Suprapubic skin (tissue), 4 donors: ENCODE results near the gene TMCC1. TPM values are rescaled to one million over a fixed set of nuclear protein-coding genes. Genes with fewer than 3 reads are reported as not detected.

Experiments used
- DNase-seq, 2 donors: peaks; one replicate each; pipeline ENCODE4 v3.0.0-alpha.2; 2019; ENCODE audit warnings: low spot score in 2 of 2
- H3K27ac ChIP-seq: fragments of 200-600 bp; sonication (generic); one replicate; pipeline ENCODE4 v1.5.1; 2019
- H3K27me3 ChIP-seq: fragments of 200-600 bp; sonication (generic); one replicate; pipeline ENCODE4 v1.5.1; 2019
- H3K36me3 ChIP-seq: fragments of 200-600 bp; sonication (generic); one replicate; pipeline ENCODE4 v1.5.1; 2019
- H3K4me1 ChIP-seq: fragments of 200-600 bp; sonication (generic); one replicate; pipeline ENCODE4 v1.5.1; 2019
- H3K4me3 ChIP-seq: fragments of 200-600 bp; sonication (generic); one replicate; pipeline ENCODE4 v1.5.1; 2019; ENCODE audit warnings: mild to moderate bottlenecking
- H3K9me3 ChIP-seq: fragments of 200-600 bp; sonication (generic); one replicate; pipeline ENCODE4 v1.5.1; 2019
- CTCF ChIP-seq, 2 donors: fragments of 200-600 bp in 1 of 2; fragments of 450-650 bp in 1 of 2; sonication (generic) in 1 of 2; IDR thresholded peaks; one replicate each; pipeline ENCODE4 v1.5.1; 2016 to 2019; ENCODE audit warnings: antibody characterized with exemption in 2 of 2, mild to moderate bottlenecking in 1 of 2, moderate library complexity in 1 of 2
- EP300 ChIP-seq: sonication (generic); formaldehyde crosslinking; IDR thresholded peaks from one replicate; pipeline ENCODE4 v1.6.1; 2017; ENCODE audit warnings: antibody characterized with exemption
- POLR2A ChIP-seq, 2 donors: fragments of 450-650 bp; IDR thresholded peaks; one replicate each; pipeline ENCODE4 v1.6.1; 2017; ENCODE audit warnings: antibody characterized with exemption in 2 of 2, mild to moderate bottlenecking in 2 of 2, moderate library complexity in 2 of 2
- POLR2AphosphoS5 ChIP-seq, 3 donors: sonication (generic); formaldehyde crosslinking; IDR thresholded peaks; one replicate each; pipeline ENCODE4 v1.6.1; 2017; ENCODE audit warnings: antibody characterized with exemption in 3 of 3
- WGBS: methylation state at CpG from one replicate; pipeline ENCODE4 v1.1.5; 2018; 5-methylcytosine and 5-hydroxymethylcytosine counted together
- total RNA-seq, 4 donors: library from RNA; depleted of rRNA; stranded (reverse); fragments of >200 nt; gene quantifications; one replicate each; pipeline ENCODE4 v1.1.0, GENCODE V29; 2016

TMCC1 gene
- total RNA-seq, 4 donors from 2014 or later = 14.6 to 26.4 (median 22.4) TPM

GRCh38 chr3:129638481-129638880 lies 255.0 kb downstream of the TMCC1 start:
- Histone ChIP-seq H3K9me3 (no peaks in the 10 kb centered on the region), H3K36me3 (no peaks in the 10 kb centered on the region), H3K27ac (no peak overlapping the region), H3K27me3 (no peaks in the 10 kb centered on the region), H3K4me3 (no peak overlapping the region), H3K4me1 (no peaks in the 10 kb centered on the region)
- WGBS = 71% methylated on average over 3 of the region's 3 CpGs
- TF ChIP-seq EP300 (no peak), POLR2AphosphoS5 (IDR thresholded peaks at IDR 0.05) (no peak), POLR2A (IDR thresholded peaks at IDR 0.05) (no peak), CTCF (IDR thresholded peaks at IDR 0.05) (no peak)
- no peak for DNase-seq

- Histone ChIP-seq H3K9me3 (no peaks in the 10 kb centered on the region), H3K4me1 (no peaks in the 10 kb centered on the region), H3K27ac (no peak overlapping the region), H3K4me3 (no peak overlapping the region), H3K36me3 (no peaks in the 10 kb centered on the region), H3K27me3 (no peaks in the 10 kb centered on the region)
- no peak for DNase-seq
- WGBS = 74% methylated on average over 3 of the region's 3 CpGs
- TF ChIP-seq CTCF (IDR thresholded peaks at IDR 0.05) (no peak), EP300 (no peak), POLR2AphosphoS5 (IDR thresholded peaks at IDR 0.05) (no peak), POLR2A (IDR thresholded peaks at IDR 0.05) (no peak)
These were observed 257.4 kb downstream of the TMCC1 start for GRCh38 chr3:129636082-129636481.

GRCh38 chr3:129635656-129636055 lies 257.9 kb downstream of the TMCC1 start:
- H3K9me3 ChIP-seq = no peaks in the 10 kb centered on the region
- H3K4me3 ChIP-seq = no peak overlapping the region
- no peaks in the 10 kb centered on the region for H3K36me3 ChIP-seq
- H3K4me1 ChIP-seq = no peaks in the 10 kb centered on the region
- H3K27ac ChIP-seq = no peak overlapping the region
- no peaks in the 10 kb centered on the region for H3K27me3 ChIP-seq
- WGBS = 94% methylated on average over 4 of the region's 4 CpGs
- DNase-seq = no peak
- TF ChIP-seq POLR2A (IDR thresholded peaks at IDR 0.05) (no peak), CTCF (IDR thresholded peaks at IDR 0.05) (no peak), EP300 (no peak), POLR2AphosphoS5 (IDR thresholded peaks at IDR 0.05) (no peak)

GRCh38 chr3:129633751-129634481 lies 259.6 kb downstream of the TMCC1 start:
- WGBS = 86% methylated on average over 8 of the region's 10 CpGs
- no peaks in the 10 kb centered on the region for H3K4me1 ChIP-seq
- no peaks in the 10 kb centered on the region for H3K36me3 ChIP-seq
- no peaks in the 10 kb centered on the region for H3K27me3 ChIP-seq
- TF ChIP-seq EP300 (no peak), POLR2AphosphoS5 (IDR thresholded peaks at IDR 0.05) (no peak), POLR2A (IDR thresholded peaks at IDR 0.05) (no peak), CTCF (IDR thresholded peaks at IDR 0.05) (no peak)
- DNase-seq = no peak
- H3K4me3 ChIP-seq = no peak overlapping the region
- no peak overlapping the region for H3K27ac ChIP-seq
- H3K9me3 ChIP-seq = no peaks in the 10 kb centered on the region

- no peak for TF ChIP-seq CTCF (IDR thresholded peaks at IDR 0.05)
- WGBS = 86% methylated on average over 9 of the region's 10 CpGs
- H3K4me1 ChIP-seq = peaks cover 7% of the 10 kb centered on the region
These were observed 260.5 kb downstream of the TMCC1 start for GRCh38 chr3:129632977-129633376.

More at GRCh38 chr3:129632977-129633376, 260.5 kb downstream of the TMCC1 start:
- no peak overlapping the region for H3K4me3 ChIP-seq
- H3K27me3 ChIP-seq = no peaks in the 10 kb centered on the region
- DNase-seq = peak in 1 of 2 donors; percentile 73
- H3K27ac ChIP-seq = no peak overlapping the region
- no peaks in the 10 kb centered on the region for H3K36me3 ChIP-seq
- no peaks in the 10 kb centered on the region for H3K9me3 ChIP-seq
